HG03565 (cell line): ENCODE data around the gene HSD11B1L.

Experiments
- ATAC-seq: cut with Tn5 transposase; IDR thresholded peaks from one replicate; pipeline ENCODE4 v1.9.1; 2021; ENCODE audit warnings: mild to moderate bottlenecking, moderate library complexity; ENCODE audit not compliant: unreplicated experiment

HSD11B1L gene

DNA sequence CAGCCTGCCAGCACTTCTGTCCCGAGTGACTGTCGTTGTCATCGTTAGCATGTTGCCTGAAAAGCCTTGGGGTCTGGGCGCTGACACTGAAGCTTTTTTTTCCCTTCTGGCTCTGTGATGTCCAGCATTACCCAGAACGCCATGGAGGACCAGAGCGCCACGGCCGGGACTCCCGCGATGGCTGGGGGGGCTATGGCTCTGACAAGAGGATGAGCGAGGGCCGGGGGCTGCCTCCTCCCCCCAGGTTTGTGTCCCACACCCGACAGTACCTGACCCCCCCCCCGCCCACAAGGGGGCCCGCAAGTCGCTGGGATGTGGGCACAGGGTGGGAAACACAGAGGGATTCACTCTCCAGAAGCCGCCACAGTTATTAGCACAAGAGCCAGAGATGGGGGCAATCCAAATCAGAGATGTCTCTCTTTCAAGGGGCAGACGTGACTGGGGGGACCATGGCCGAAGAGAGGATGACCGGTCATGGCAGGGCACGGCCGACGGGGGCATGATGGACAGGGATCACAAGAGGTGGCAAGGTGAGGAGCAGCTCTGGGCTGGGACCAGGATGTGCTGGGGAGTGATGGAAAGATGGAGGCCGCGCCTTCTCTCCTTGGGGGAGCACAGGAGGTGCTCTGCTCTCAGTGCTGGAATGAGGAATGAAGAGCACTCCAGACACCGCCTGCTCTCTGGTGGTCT, 13.8 kb upstream of the HSD11B1L start:
- no peak for ATAC-seq

DNA sequence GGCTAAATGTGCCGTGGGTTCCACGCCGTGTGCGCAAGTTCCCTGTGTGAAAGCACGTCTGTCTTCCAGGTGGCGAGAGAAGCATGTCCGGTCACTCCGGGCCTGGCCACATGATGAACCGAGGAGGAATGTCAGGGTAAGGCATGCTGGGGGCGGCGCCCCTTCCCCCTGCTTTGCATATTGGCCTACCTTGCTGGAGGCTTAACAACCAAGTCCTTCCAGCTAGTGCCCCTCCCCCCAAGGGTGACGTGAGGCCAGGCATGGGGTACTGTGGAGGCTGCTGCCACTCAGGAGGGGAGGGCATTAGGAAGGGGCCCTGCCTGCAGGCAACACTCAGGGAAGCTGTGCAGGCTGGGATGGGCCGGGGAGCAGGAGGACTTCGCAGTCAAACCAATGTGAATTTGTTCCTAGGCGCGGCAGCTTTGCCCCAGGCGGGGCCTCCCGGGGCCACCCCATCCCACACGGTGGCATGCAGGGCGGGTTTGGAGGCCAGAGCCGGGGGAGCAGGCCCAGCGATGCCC, 13.0 kb upstream of the HSD11B1L start:
- no peak for ATAC-seq

DNA sequence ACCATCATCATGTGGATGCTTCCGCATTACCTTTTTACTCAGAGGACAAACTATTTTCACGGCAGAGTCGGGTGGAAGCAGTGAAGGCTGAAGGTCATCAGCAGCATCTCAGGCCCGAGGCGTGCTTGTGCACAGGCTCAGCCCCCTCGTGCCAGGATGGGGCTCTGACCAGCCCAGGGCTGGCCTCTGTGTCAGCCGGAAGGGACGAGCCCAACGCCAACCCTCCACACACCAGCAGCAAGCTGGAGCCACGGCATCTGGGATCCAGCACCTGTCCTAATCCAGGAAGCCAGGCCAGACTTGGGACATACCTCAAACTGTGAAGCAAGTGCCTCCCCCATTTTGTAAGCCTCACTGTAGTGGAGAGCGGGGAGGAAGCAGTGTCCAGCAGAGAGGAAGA, 11.6 kb upstream of the HSD11B1L start:
- ATAC-seq: no peak

DNA sequence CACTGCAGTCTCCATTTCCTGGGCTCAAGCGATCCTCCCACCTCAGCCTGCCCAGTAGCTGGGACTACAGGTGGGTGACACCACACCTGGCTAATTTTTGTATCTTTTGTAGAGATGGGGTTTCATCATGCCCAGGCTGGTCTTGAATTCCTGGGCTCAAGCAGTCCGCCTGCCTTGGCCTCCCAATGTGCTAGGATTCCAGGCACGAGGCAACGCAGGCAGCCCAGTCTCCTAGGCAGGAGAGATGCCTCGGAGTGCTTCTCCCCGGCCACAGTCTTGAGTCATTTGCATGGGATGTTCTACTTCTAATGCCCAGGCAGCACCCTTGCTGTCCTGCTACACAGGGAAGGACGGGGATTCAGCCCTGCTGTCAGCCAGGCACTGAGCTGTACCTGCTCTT, 9.2 kb upstream of the HSD11B1L start:
- no peak for ATAC-seq

DNA sequence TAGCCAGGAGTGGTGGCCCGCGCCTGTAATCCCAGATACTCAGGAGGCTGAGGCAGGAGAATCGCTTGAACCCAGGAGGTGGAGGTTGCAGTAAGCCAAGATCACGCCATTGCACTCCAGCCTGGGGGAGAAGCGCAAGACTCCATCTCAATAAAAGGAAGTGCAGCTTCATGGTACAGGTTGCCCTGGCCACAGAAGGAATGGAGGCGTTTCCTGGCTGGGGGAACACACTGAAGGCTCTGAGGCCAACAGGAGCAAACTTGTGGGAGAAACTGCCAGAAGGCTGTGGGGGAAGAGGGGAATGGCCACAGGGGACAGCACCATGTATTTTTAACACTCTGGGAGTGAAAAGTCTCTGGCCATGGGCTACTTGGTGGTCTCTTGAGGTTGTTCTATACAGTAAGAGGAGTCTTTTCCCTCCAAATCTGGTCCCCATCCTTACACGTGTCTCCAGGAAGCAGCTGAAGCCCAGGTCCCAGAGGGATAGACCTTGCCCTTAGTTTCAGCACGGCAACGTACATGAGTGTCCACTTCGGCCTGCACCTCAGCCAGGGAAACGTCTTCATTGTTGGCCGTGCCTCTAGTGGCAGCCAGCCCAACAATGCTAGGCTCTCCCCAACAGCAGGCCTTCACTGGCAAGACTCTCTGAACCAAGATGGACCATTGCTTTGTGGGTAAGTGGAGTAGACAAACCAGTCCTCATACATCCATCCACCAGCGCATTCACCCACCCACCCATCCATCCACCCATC, 7.9 kb upstream of the HSD11B1L start:
- no peak for ATAC-seq

DNA sequence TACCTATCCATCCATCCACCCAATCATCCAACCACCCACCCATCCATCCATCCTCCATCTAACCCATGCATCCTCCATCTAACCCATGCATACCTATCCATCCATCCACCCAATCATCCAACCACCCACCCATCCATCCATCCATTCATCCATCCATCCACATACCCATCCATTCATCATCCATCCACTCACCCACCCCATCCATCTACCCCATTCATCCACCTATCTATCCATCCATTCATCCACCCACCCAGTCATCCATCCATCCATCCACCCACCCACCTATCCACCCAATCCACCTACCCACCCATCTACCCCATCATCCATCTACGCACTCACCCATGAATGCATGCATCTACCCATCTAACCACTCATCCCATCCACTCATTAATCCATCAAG, 7.1 kb upstream of the HSD11B1L start:
- ATAC-seq: no peak

DNA sequence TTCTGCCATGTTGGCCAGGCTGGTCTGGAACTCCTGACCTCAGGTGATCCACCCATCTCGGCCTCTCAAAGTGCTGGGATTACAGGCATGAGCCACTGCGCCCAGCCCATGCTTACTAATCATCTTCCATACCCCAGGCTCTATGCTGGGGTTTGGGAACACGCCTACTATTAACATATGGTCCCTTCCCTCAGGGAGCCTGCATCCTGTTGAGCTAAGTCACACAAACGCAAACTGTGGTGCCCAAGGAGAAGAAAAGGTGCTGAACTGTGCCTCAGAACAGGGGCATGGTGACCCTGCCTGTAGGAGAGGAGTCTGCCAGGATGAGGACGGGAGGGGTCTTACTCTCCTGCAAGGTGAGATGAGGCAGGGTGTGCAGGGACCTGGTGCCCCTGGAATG, 6.1 kb upstream of the HSD11B1L start:
- no peak for ATAC-seq

DNA sequence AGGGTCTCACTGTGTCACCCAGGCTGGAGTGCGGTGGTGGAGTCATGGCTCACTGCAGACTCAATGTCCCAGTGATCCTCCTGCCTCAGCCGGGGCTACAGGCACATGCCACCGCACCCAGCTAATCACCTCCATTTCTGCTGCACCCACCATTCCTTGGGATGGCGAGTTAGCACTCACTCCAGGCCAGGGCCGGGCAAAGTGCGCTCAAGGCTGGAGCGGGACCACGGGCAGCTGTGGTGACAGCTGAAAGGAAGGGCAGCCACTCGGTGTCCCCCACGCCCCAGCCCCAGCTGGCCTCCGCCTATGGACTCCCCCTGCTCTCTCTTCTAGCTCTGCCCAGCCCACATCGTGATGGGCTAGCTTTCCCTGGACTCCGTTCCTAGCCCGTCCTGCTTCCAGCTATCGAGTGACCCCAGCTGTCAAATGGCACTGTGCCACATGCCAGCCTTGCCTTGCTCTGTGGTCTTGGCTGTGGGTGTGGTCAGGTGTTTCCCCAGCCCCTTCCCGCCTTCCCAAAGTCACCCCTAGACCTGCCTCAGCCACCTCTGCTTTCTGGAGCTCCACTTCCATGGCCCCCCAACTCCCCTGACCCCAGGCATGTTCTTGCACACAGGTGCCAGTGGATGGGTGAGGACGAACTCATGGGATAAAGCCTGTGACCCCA, 4.6 kb upstream of the HSD11B1L start:
- no peak for ATAC-seq

DNA sequence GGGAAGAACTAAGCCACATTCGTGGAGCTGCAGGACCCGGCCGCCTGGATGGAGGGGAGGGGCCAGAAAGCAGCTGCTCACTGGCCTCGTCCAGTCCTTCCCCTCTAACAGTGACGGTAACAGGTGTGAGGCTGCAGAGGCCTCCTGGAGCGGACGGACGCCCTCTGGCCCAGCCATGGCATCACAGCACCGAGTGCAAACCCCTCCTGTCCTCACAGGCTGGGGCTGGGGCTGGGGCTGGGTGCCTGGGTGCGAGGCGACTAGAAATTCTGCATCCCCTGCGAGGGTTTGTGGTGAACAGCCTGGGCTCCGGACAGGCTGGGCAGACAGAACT, 4.1 kb upstream of the HSD11B1L start:
- ATAC-seq: no peak

DNA sequence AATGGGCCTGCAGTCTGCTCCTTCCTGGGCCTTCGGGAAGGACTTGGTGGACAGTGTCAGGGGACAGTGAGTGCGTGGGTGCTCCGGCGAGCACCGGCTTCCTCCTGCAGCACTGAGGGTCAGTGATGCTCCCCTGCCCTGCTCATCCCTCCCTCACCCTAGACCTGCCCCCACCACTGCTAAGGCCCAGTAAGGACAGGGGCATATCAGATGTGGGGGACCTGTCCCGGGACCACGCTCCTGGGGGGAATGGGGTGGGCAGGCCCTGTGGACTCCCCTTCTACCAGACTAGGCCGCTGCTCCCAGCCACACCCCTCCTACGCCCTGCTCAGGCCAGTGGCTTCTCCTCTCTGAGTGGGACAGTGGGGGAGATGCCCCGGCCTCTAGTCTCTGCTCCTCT, 3.7 kb upstream of the HSD11B1L start:
- no peak for ATAC-seq

DNA sequence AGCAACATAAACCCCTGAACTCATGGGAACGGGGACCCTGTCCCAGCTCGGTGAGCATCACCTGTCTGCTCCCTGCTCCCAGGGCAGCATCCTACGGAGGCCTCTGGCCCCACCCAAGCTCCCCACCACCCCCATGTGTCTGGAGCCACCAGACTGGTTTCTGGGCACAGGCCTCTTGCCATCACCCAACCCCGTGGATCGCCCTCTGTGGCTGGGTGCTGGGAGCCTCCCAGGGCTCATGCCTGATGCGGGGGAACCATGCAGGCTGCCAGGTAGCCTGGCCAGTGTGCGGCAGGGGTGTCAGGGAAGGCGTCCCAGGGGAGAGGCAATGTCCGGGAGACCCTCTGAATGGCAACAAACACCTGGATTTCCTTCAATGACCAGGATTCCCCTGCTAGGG, 3.2 kb upstream of the HSD11B1L start:
- no peak for ATAC-seq

DNA sequence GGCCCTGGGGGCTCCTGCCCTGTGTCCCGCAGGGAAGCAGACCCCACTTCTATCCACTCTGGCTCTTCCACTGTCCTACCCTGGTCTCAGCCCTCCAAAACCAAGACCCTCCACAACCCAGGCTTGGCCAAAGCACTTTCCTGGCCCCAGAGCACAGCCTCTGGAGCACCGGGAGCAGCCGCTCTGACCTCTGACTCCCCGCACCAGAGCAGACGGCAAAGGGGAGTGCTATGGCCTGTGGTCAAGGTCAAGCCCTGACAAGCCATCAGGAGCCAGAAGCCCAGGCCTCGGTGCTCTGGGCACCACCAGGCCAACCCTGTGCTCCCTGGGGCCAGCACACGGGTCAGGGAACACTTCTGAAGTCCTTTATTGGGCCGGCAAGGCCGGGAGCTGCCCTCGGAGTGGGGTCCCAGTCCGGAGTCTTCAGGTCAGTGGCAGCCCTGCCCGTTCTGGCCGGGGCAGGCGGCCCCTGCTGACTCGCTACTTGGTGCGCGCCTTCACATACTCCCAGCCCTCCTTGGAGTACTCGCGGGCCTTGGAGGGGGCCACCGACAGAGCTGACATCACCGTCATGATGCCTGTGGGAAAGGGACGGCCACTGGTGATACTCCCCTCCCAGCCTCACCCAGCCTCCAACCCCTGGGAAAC, 2.6 kb upstream of the HSD11B1L start:
- no peak for ATAC-seq

DNA sequence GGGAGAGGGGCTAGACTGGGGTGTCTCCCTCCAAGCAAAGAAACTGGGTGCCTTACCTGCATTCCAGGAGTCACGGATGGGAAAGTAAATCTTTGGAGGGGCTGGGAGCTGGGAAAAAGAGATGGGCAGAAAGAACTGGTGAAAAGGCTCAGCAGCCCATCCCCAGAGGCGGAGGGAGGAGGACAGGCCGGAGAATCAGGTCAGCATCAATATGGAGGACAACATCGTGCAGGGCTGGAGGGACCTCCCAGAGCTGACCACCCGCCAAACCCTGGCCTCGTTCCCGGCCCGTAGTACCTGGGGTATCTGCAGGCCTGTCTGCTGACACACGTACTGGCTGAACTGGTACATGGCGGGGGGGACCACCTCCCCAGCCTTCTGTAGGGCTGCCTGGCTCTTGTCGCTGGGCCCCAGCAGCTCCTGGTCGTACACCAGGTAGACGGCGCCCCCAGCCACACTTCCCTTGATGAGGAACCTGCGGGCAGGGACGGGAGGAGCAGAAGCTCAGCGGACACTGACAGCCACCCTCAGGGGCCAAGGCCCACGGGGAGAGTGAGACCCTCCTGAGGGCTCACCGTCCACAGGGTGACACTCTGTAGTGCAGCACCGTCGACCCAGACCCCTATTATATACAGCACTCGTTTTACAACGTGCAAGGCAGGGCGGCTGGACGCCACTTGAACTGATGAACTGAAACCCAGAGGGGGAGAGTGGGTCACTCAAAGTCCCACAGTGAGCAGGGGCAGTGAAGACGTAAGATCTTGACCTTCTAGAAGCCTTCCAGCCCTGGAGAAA, 1.3 kb upstream of the HSD11B1L start:
- no peak for ATAC-seq

DNA sequence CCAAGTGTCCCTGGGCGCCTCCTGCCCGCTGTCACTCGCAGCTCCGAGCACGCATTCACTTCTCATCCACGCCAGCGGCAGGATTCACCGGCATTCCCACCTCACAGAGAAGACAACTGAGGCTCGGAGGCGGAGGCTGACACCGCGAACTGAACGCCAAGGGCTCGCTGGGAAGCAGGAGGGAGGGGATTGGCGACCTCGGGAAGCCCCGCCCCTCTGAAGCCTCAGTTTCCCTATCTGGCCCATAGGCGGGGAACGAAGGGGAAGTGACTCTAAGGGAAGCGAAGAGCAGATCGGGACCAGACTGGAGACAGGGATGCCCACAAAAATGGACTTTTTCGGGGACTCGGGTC, 767 bp upstream of the HSD11B1L start:
- ATAC-seq: no peak

DNA sequence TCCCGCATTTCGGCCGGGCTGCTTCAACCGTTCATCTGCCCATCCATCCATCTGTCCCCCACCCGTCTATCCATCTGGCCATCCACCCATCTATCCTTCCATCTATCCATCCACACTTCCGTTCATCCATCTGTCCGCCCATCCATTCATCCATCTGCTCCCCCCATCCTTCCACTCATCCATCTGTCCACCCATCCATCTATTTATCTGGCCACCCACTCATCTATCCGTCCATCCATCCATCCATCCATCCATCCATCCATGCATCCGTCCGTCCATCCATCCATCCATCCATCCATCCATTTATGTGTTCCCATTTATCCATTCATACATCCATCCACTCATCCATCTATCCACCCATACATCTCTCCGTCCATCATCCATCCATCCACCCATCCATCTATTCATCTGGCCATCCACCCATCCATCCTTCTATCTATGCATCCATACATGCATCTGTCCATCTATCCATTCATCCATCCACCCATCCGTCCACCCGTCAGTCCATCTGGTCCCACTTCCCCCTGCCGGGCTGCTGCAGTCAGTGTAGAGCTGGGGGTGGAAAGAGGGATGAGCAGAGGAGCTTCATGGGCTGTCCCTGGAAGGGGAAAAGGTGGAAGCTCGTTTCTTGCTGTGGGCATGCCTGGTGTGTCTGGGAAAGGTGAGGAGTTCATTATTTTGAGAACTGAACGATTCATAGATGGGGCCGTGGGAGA, 722 bp downstream of the HSD11B1L start:
- ATAC-seq: no peak

DNA sequence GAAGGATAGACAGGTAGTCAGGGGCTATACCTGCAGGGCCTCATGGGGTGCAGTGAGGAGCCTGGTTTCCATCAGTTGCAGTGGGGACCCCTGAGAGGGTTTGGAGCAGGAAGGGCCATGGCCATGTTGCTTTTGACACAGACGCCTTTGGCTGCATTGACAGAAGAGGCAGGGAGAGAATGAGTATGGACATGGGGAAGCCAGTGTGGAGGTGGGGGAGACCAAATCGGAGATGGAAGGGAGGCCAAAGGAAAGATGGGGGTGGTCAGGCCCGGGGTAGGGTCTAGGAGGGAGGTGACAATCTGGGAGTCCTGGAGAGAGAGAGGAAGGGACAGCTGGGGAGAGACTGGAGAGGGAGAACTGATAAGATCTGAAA, 1.3 kb downstream of the HSD11B1L start:
- no peak for ATAC-seq

DNA sequence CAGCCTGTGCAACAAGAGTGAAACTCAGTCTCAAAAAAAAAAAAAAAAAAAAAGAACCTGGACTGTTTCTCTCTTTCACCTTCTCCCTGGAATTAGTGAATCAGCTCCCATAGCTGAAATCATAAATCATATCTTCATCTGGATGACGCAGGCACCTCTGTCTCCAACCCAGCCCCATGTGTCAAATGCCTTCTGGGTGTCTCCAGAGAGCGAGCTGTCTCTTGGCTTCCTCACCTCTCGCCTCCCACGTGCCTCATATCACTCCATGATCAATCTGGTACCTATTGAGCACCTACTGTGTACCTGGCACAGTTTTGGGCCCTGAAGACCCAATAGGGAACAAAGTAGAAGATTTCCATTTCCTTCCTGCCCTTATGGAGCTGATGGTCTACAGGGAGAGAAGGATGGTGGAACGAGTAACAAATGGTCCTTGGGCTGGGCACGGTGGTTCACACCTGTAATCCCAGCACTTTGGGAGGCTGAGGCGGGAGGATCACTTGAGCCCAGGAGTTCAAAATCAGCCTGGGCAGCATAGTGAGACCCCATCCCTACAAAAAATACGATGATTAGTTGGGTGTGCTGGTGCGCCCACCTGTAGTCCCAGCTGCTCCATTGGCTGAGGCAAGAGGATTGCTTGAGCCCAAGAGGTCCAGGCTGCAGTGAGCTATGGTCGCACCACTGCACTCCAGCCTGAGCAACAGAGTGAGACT, 2.5 kb downstream of the HSD11B1L start:
- ATAC-seq: no peak

DNA sequence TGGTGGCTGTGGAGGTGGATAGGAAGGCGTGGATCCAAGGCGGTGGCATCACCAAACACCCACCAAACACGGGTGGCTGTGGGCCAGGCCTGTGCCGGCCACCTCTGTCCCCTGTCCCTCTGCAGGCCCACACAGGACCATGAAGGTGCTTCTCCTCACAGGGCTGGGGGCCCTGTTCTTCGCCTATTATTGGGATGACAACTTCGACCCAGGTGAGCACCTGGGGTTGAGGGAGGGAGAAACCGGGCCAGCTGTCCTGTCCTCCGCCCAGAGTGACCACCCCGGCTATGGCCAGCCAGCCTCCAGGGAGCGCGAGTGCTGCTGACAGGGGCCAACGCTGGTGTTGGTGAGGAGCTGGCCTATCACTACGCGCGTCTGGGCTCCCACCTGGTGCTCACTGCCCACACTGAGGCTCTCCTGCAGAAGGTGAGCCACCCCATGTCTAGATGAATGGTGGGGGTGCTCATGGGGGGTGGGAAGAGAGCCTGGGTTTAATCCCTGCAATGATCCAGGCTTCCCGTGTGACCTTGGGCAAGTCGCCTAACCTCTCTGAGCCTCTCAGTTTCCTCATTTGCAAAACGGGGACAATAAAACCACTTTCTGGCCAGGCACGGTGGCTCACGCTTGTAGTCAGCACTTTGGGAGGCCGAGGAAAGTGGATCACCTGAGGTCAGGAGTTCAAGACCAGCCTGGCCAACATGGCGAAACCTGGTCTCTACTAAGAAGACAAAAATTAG, 4.0 kb downstream of the HSD11B1L start:
- no peak for ATAC-seq

DNA sequence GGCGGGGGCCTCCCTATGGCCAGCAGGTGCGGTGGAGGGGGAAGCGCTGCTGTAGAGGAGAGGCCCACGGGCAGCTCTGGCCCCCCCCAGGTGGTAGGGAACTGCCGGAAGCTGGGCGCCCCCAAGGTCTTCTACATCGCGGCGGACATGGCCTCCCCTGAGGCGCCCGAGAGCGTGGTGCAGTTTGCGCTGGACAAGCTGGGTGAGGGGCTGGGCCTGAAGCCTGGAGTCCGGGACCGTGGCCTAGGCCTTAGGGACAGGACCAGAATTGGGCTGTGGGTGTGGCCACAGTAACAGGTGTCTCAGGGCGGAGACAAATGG, 5.5 kb downstream of the HSD11B1L start:
- no peak for ATAC-seq
